Measurements from ENCODE around the gene TNFAIP8L1. TPM values are rescaled to one million over a fixed set of nuclear protein-coding genes. Genes with fewer than 3 reads are reported as not detected.

Gene TNFAIP8L1
- total RNA-seq, 1 donor from 2014 or later: 60.1 TPM

DNA sequence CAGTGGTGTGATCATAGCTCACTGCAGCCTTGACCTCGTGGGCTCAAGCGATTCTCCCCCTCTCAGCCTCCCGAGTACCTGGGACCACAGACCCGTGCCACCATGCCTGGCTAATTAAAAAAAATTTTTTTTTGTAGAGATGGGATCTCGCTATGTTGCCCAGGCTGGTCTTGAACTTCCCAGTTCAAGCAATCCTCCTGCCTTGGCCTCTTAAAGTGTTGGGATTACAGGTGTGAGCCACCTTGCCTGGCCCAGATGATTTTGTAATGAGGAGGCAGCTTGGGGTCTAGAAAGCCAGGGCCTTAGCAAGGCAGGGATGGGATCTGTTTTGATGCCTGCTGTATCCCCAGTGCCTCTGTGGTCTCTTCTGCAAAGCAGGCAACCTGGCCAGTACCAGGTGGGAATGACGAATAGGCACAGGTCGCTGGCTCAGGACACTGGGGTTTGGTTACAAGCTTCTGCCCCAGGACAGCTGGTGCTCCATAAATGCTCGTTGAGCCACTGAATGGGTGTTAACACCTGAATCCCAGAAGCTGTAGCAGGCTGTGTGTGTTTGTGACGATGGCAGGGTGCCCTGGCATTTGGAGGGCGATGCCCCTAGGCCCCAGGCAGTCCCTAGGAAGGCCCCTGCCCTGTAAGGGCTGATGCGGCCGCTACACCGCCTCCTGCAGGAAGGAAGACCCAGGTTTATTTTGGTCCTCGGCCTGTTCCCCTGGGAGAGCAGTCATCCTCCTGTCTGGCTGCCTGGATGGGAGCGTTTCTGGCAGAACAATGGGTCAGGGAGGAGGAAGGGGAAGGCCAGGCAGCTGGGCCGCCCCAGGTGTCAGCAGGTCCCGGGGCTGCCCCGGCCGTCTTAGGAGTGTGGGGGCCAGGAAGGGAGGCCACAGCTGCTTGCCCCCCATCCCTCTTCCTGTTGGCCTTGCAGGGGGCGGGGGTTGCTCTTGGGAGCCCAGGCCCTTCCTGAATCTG lies 8.6 kb downstream of the TNFAIP8L1 start:
- peak; percentile 79 for DNase-seq (ENCODE audit: low spot score)
- H3K27ac Mint-ChIP-seq (ENCODE audit: unreplicated experiment): peak overlapping the region; percentile 94
- no peak overlapping the region for H3K4me3 Mint-ChIP-seq (ENCODE audit: unreplicated experiment)
- TF ChIP-seq, protein P1, sequence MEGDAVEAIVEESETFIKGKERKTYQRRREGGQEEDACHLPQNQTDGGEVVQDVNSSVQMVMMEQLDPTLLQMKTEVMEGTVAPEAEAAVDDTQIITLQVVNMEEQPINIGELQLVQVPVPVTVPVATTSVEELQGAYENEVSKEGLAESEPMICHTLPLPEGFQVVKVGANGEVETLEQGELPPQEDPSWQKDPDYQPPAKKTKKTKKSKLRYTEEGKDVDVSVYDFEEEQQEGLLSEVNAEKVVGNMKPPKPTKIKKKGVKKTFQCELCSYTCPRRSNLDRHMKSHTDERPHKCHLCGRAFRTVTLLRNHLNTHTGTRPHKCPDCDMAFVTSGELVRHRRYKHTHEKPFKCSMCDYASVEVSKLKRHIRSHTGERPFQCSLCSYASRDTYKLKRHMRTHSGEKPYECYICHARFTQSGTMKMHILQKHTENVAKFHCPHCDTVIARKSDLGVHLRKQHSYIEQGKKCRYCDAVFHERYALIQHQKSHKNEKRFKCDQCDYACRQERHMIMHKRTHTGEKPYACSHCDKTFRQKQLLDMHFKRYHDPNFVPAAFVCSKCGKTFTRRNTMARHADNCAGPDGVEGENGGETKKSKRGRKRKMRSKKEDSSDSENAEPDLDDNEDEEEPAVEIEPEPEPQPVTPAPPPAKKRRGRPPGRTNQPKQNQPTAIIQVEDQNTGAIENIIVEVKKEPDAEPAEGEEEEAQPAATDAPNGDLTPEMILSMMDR (IDR thresholded peaks at IDR 0.05; ENCODE audit: unreplicated experiment): no peak
- H3K9me3 Mint-ChIP-seq (ENCODE audit: unreplicated experiment): no peaks in the 10 kb centered on the region
- H3K36me3 Mint-ChIP-seq (ENCODE audit: low read depth, unreplicated experiment): peaks cover 7% of the 10 kb centered on the region
- peaks cover 7% of the 10 kb centered on the region for H3K27me3 Mint-ChIP-seq (ENCODE audit: unreplicated experiment)
- peaks cover 32% of the 10 kb centered on the region for H3K4me1 Mint-ChIP-seq (ENCODE audit: unreplicated experiment)

- no peaks in the 10 kb centered on the region for H3K9me3 Mint-ChIP-seq (ENCODE audit: unreplicated experiment)
- peaks cover 32% of the 10 kb centered on the region for H3K4me1 Mint-ChIP-seq (ENCODE audit: unreplicated experiment)
- H3K27me3 Mint-ChIP-seq (ENCODE audit: unreplicated experiment): peaks cover 13% of the 10 kb centered on the region
- TF ChIP-seq, protein P1 (IDR thresholded peaks at IDR 0.05; ENCODE audit: unreplicated experiment): no peak
- peak overlapping the region; percentile 80 for H3K4me3 Mint-ChIP-seq (ENCODE audit: unreplicated experiment)
- no peak for DNase-seq (ENCODE audit: low spot score)
- H3K27ac Mint-ChIP-seq (ENCODE audit: unreplicated experiment): peak overlapping the region; percentile 94
- peaks cover 10% of the 10 kb centered on the region for H3K36me3 Mint-ChIP-seq (ENCODE audit: low read depth, unreplicated experiment)
Observed at GRCh38 chr19:4649392-4650047, 10.2 kb downstream of the TNFAIP8L1 start.

GRCh38 chr19:4650159-4650558 lies 10.8 kb downstream of the TNFAIP8L1 start:
- DNase-seq (ENCODE audit: low spot score): no peak
- Mint-ChIP-seq H3K36me3 (ENCODE audit: low read depth, unreplicated experiment) (peaks cover 16% of the 10 kb centered on the region), H3K27me3 (ENCODE audit: unreplicated experiment) (peaks cover 17% of the 10 kb centered on the region), H3K27ac (ENCODE audit: unreplicated experiment) (peak overlapping the region; percentile 70), H3K4me1 (ENCODE audit: unreplicated experiment) (peaks cover 36% of the 10 kb centered on the region), H3K9me3 (ENCODE audit: unreplicated experiment) (no peaks in the 10 kb centered on the region), H3K4me3 (ENCODE audit: unreplicated experiment) (peak overlapping the region; percentile 25)
- TF ChIP-seq, protein P1 (IDR thresholded peaks at IDR 0.05; ENCODE audit: unreplicated experiment): no peak

DNA sequence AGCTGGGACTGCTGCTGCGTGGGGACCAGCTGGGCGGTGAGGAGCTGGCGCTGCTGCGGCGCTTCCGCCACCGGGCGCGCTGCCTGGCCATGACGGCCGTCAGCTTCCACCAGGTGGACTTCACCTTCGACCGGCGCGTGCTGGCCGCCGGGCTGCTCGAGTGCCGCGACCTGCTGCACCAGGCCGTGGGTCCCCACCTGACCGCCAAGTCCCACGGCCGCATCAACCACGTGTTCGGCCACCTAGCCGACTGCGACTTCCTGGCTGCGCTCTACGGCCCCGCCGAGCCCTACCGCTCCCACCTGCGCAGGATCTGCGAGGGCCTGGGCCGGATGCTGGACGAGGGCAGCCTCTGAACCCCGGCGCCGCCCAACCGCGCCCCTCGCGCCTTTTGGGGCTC lies 12.8 kb downstream of the TNFAIP8L1 start:
- DNase-seq (ENCODE audit: low spot score): no peak
- peaks cover 29% of the 10 kb centered on the region for H3K4me1 Mint-ChIP-seq (ENCODE audit: unreplicated experiment)
- no peaks in the 10 kb centered on the region for H3K9me3 Mint-ChIP-seq (ENCODE audit: unreplicated experiment)
- peaks cover 15% of the 10 kb centered on the region for H3K27me3 Mint-ChIP-seq (ENCODE audit: unreplicated experiment)
- no peak overlapping the region for H3K27ac Mint-ChIP-seq (ENCODE audit: unreplicated experiment)
- H3K36me3 Mint-ChIP-seq (ENCODE audit: low read depth, unreplicated experiment): peaks cover 15% of the 10 kb centered on the region
- TF ChIP-seq, protein P1 (IDR thresholded peaks at IDR 0.05; ENCODE audit: unreplicated experiment): no peak
- H3K4me3 Mint-ChIP-seq (ENCODE audit: unreplicated experiment): no peak overlapping the region

Measured in endothelial cell (in vitro differentiated cells).